Lower lobe of right lung (tissue), 2 donors: ENCODE results near the gene PDGFC. TPM values are rescaled to one million over a fixed set of nuclear protein-coding genes. Genes with fewer than 3 reads are reported as not detected.

Experiments used
- ATAC-seq, 2 donors: fragments of 200-7000 bp; cut with Tn5 transposase; one replicate each; pipeline ENCODE4 v1.9.1; 2020 to 2022; ENCODE audit warnings: mild to moderate bottlenecking in 2 of 2, moderate library complexity in 2 of 2
- DNase-seq: peaks from one replicate; pipeline ENCODE4 v3.0.0-alpha.2; 2020
- H3K27ac ChIP-seq: fragments of 200-600 bp; one replicate; pipeline ENCODE4 v1.8.0; 2022
- H3K27me3 ChIP-seq: fragments of 200-600 bp; one replicate; pipeline ENCODE4 v1.8.0; 2022; ENCODE audit warnings: low read depth
- H3K36me3 ChIP-seq: fragments of 200-600 bp; one replicate; pipeline ENCODE4 v1.8.0; 2022; ENCODE audit warnings: mild to moderate bottlenecking
- H3K4me1 ChIP-seq: fragments of 200-600 bp; one replicate; pipeline ENCODE4 v1.8.0; 2022
- H3K4me3 ChIP-seq: fragments of 200-600 bp; one replicate; pipeline ENCODE4 v1.8.0; 2022; ENCODE audit warnings: mild to moderate bottlenecking
- H3K9me3 ChIP-seq: fragments of 200-600 bp; one replicate; pipeline ENCODE4 v1.8.0; 2022
- intact Hi-C: fragments of 100-400 bp; cut with DNase I; formaldehyde crosslinking; loops from one replicate; pipeline ENCODE4 v1.11.0; 2022
- total RNA-seq: library from RNA; stranded (reverse); fragmentation: NEBNext Ultra II Directional; extraction: Animal tissue kit (Norgen Biotek cat#: 25700); gene quantifications from one replicate; pipeline ENCODE4 v1.2.1, GENCODE V29; 2021
- TF ChIP-seq, protein P1 (sequence below): fragments of 200-600 bp; IDR thresholded peaks from one replicate; pipeline ENCODE4 v1.8.0; 2022; ENCODE audit warnings: antibody characterized with exemption, mild to moderate bottlenecking
- donor health status: DM: no; HTN: yes; CAD: no; lungs with severe emphysema.

Gene PDGFC
- total RNA-seq, 1 donor from 2014 or later = 30.6 TPM

DNA sequence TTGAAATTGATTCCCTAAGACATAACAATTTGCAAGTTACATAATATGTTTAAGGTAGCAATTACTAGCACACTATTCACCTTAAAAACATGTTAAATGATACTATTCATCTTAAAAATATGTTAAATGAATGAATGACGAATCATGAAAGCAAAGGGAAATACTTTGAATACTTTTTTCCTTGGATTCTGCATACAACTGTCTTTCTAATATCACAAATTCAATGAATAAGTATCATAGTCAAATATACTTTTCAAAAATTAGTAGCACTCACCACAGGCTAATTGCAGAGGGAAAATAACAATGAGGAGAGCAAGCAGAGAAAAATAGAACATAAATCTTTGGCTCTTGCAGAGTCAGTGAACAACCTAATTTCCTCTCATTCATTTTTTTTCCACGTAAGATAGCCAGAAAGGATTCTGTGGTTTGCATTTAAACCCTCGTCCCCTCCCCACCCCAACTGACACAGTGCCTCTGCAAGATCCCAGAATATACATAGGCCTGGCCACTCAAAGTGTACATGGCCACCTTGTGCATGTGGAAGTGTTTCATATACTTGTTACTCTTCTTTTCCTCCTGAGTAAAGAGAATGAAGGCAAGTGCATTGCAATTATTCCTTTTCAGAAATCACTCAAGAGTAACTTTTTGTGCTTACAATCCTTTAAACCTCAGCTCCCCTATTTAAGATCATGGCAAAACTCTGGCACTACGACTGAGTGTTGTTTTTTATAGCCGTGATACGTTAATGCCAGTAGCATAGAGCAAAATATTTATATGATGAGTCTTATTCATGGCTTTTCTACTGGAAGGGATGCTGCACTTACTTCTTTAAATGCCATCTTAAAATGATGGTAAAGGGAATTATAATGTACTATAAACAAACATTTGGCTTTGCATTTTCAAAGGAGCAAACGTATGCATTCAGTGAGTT, 236.4 kb downstream of the PDGFC start:
- Histone ChIP-seq H3K4me1 (no peaks in the 10 kb centered on the region), H3K27me3 (no peaks in the 10 kb centered on the region), H3K9me3 (peaks cover 18% of the 10 kb centered on the region), H3K4me3 (no peak overlapping the region), H3K36me3 (no peaks in the 10 kb centered on the region), H3K27ac (no peak overlapping the region)
- DNase-seq (no peak), ATAC-seq (no peak)
- intact Hi-C loops = no loop called here
- TF ChIP-seq, protein P1, sequence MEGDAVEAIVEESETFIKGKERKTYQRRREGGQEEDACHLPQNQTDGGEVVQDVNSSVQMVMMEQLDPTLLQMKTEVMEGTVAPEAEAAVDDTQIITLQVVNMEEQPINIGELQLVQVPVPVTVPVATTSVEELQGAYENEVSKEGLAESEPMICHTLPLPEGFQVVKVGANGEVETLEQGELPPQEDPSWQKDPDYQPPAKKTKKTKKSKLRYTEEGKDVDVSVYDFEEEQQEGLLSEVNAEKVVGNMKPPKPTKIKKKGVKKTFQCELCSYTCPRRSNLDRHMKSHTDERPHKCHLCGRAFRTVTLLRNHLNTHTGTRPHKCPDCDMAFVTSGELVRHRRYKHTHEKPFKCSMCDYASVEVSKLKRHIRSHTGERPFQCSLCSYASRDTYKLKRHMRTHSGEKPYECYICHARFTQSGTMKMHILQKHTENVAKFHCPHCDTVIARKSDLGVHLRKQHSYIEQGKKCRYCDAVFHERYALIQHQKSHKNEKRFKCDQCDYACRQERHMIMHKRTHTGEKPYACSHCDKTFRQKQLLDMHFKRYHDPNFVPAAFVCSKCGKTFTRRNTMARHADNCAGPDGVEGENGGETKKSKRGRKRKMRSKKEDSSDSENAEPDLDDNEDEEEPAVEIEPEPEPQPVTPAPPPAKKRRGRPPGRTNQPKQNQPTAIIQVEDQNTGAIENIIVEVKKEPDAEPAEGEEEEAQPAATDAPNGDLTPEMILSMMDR = no peak

DNA sequence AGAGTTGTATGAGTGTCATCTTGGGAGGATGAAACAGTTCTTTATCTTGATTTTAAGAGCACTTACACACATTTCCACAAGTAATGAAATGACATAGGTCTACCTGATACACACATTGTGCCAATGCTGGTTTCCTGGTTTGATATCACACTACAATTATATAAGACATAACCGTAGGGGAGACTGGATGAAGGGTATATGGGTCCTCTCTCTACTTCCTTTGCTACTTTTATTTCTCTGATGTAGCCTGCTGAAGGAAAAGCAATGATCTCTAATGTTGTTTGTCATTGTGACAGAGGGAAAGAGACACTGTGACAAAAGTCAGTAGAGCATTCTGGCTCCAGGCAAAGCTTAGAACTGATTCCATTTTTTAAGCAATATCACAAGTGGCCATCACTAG, 238.0 kb downstream of the PDGFC start:
- Histone ChIP-seq H3K27ac (no peak overlapping the region), H3K27me3 (no peaks in the 10 kb centered on the region), H3K36me3 (no peaks in the 10 kb centered on the region), H3K4me1 (no peaks in the 10 kb centered on the region), H3K4me3 (no peak overlapping the region), H3K9me3 (peaks cover 18% of the 10 kb centered on the region)
- DNase-seq (no peak), ATAC-seq (no peak)
- intact Hi-C loops = no loop called here
- TF ChIP-seq, protein P1 = no peak

DNA sequence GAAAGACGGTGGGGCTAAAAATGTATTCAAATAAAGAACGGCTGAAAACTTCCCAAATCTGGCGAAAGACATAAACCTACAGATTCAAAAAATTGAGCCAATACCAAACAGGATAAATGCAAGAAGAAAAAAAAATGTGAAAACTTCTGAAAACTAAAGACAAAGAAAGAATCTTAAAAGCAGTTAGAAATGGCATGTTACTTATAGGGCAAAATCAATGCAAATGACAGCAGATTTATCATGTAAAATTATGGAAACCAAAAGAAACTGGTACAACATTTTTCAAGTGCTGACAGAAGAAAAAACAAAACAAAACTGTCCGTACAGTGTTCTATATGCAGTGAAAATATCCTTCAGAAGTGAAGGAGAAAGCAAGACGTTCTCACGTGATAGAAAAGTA, 239.0 kb downstream of the PDGFC start:
- intact Hi-C loops = no loop called here
- Histone ChIP-seq H3K36me3 (no peaks in the 10 kb centered on the region), H3K4me3 (no peak overlapping the region), H3K4me1 (no peaks in the 10 kb centered on the region), H3K27ac (no peak overlapping the region), H3K9me3 (peaks cover 18% of the 10 kb centered on the region), H3K27me3 (no peaks in the 10 kb centered on the region)
- TF ChIP-seq, protein P1 = no peak
- DNase-seq = no peak
- no peak for ATAC-seq

DNA sequence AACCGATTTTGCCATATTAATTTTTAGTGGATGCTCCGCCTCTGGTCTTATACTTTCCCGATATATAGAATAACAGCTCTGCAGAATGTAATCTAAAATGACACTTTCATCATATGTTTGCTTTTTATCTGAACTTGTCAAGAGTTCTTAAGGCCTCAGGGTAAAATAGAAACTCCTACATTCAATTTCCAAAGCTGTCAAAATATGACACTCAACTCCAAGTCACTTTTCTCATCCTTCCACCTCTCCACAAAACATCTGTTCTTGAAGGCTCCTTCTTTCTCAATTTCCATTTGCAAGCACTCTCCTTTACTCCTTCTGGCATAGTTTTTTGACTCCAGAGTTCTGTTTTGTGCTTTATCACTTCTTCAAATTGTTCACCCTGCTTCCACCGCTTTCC, 242.2 kb downstream of the PDGFC start:
- intact Hi-C loops = no loop called here

GRCh38 chr4:156725257-156725656, 246.3 kb downstream of the PDGFC start:
- no peak overlapping the region for H3K4me3 ChIP-seq
- no peak overlapping the region for H3K27ac ChIP-seq
- TF ChIP-seq, protein P1 = no peak
- intact Hi-C loops = no loop called here
- ATAC-seq (no peak), DNase-seq (no peak)
- no peaks in the 10 kb centered on the region for H3K36me3 ChIP-seq
- H3K4me1 ChIP-seq = no peaks in the 10 kb centered on the region
- H3K9me3 ChIP-seq = no peaks in the 10 kb centered on the region
- H3K27me3 ChIP-seq = no peaks in the 10 kb centered on the region

More for the DNA sequence above, 242.2 kb downstream of the PDGFC start:
- Histone ChIP-seq H3K4me1 (no peaks in the 10 kb centered on the region), H3K9me3 (peaks cover 18% of the 10 kb centered on the region), H3K27ac (no peak overlapping the region), H3K36me3 (no peaks in the 10 kb centered on the region), H3K27me3 (no peaks in the 10 kb centered on the region), H3K4me3 (no peak overlapping the region)
- ATAC-seq (no peak), DNase-seq (no peak)
- TF ChIP-seq, protein P1 = no peak
